Lower leg skin (tissue), 3 donors: ENCODE measurements around the gene NFATC4.

Experiments
- CTCF ChIP-seq, 3 donors: fragments of 450-650 bp; IDR thresholded peaks; one replicate each; pipeline ENCODE4 v1.5.1; 2016; ENCODE audit warnings: antibody characterized with exemption in 3 of 3, mild to moderate bottlenecking in 3 of 3, moderate library complexity in 2 of 3
- POLR2A ChIP-seq, 2 donors: fragments of 450-650 bp; IDR thresholded peaks; one replicate each; pipeline ENCODE4 v1.6.1; 2016 to 2017; ENCODE audit warnings: antibody characterized with exemption in 2 of 2, mild to moderate bottlenecking in 1 of 2, moderate library complexity in 1 of 2

- TF ChIP-seq CTCF (IDR thresholded peaks at IDR 0.05) (no peak), POLR2A (IDR thresholded peaks at IDR 0.05) (no peak)
Measured at GRCh38 chr14:24372701-24373416, 4.9 kb downstream of the NFATC4 start.
